Skeletal muscle satellite cell (primary cell): ENCODE results near the gene SLC25A45.
A peak's percentile ranks its signal among the peaks of the same experiment; 100 is the strongest.

Experiments used
- H3K27me3 ChIP-seq: 2 replicates; pipeline ENCODE4 v1.7.0; 2013; ENCODE audit warnings: low read length; ENCODE audit not compliant: control insufficient read depth, insufficient read depth
- H3K36me3 ChIP-seq: 2 replicates; pipeline ENCODE4 v1.7.0; 2013; ENCODE audit warnings: mild to moderate bottlenecking, control low read depth, low read length; ENCODE audit not compliant: insufficient read depth
- H3K4me1 ChIP-seq: 2 replicates; pipeline ENCODE4 v1.7.0; 2013; ENCODE audit warnings: low read length; ENCODE audit not compliant: control insufficient read depth, insufficient read depth
- H3K4me2 ChIP-seq: 2 replicates; pipeline ENCODE4 v1.7.0; 2013; ENCODE audit warnings: mild to moderate bottlenecking, low read length
- H3K4me3 ChIP-seq: 2 replicates; pipeline ENCODE4 v1.7.0; 2013; ENCODE audit warnings: low read length
- H3K9ac ChIP-seq: 2 replicates; pipeline ENCODE4 v1.7.0; 2013; ENCODE audit warnings: mild to moderate bottlenecking, low read depth, low read length, moderate library complexity
- H3K9me3 ChIP-seq: replicated peaks from 2 replicates; pipeline ENCODE4 v1.7.0; 2013; ENCODE audit warnings: mild to moderate bottlenecking, control low read depth, low read length

SLC25A45 gene

GRCh38 chr11:65362966-65363365 is 19.5 kb downstream of the SLC25A45 start:
- no peak overlapping the region for H3K4me3 ChIP-seq
- H3K9me3 ChIP-seq: no peaks in the 10 kb centered on the region
- H3K4me1 ChIP-seq: peaks cover 3% of the 10 kb centered on the region
- H3K36me3 ChIP-seq: no peaks in the 10 kb centered on the region
- H3K27me3 ChIP-seq: peaks cover 5% of the 10 kb centered on the region
- H3K9ac ChIP-seq: no peak overlapping the region
- H3K4me2 ChIP-seq: no peak overlapping the region

GRCh38 chr11:65362320-65362931 is 20.0 kb downstream of the SLC25A45 start:
- peaks cover 3% of the 10 kb centered on the region for H3K4me1 ChIP-seq
- no peak overlapping the region for H3K4me2 ChIP-seq
- H3K4me3 ChIP-seq: no peak overlapping the region

GRCh38 chr11:65357856-65358356 is 24.5 kb downstream of the SLC25A45 start:
- H3K36me3 ChIP-seq: peaks cover 5% of the 10 kb centered on the region
- no peak overlapping the region for H3K9ac ChIP-seq
- H3K9me3 ChIP-seq: no peaks in the 10 kb centered on the region
- H3K4me1 ChIP-seq: peaks cover 22% of the 10 kb centered on the region
- H3K4me3 ChIP-seq: no peak overlapping the region
- no peak overlapping the region for H3K4me2 ChIP-seq
- H3K27me3 ChIP-seq: peaks cover 31% of the 10 kb centered on the region

More at GRCh38 chr11:65362320-65362931, 20.0 kb downstream of the SLC25A45 start:
- no peaks in the 10 kb centered on the region for H3K36me3 ChIP-seq
- H3K9ac ChIP-seq: no peak overlapping the region
- peaks cover 10% of the 10 kb centered on the region for H3K27me3 ChIP-seq
- H3K9me3 ChIP-seq: no peaks in the 10 kb centered on the region

- Histone ChIP-seq H3K36me3 (peaks cover 17% of the 10 kb centered on the region), H3K4me3 (peak overlapping the region; percentile 68), H3K4me2 (peak overlapping the region; percentile 99), H3K27me3 (peaks cover 31% of the 10 kb centered on the region), H3K9ac (no peak overlapping the region), H3K4me1 (peaks cover 22% of the 10 kb centered on the region), H3K9me3 (no peaks in the 10 kb centered on the region)
These were observed 26.0 kb downstream of the SLC25A45 start for GRCh38 chr11:65356394-65356972.

GRCh38 chr11:65355776-65356393 is 26.6 kb downstream of the SLC25A45 start:
- H3K4me3 ChIP-seq: peak overlapping the region; percentile 68
- H3K36me3 ChIP-seq: peaks cover 23% of the 10 kb centered on the region
- peaks cover 31% of the 10 kb centered on the region for H3K27me3 ChIP-seq
- H3K9ac ChIP-seq: peak overlapping the region; percentile 50
- peaks cover 22% of the 10 kb centered on the region for H3K4me1 ChIP-seq
- peak overlapping the region; percentile 99 for H3K4me2 ChIP-seq
- no peaks in the 10 kb centered on the region for H3K9me3 ChIP-seq

GRCh38 chr11:65355013-65355775 is 27.3 kb downstream of the SLC25A45 start:
- peak overlapping the region; percentile 46 for H3K9ac ChIP-seq
- H3K9me3 ChIP-seq: no peaks in the 10 kb centered on the region
- H3K4me3 ChIP-seq: peak overlapping the region; percentile 81
- peaks cover 31% of the 10 kb centered on the region for H3K27me3 ChIP-seq
- H3K4me2 ChIP-seq: peak overlapping the region; percentile 99
- H3K4me1 ChIP-seq: peaks cover 22% of the 10 kb centered on the region
- peaks cover 28% of the 10 kb centered on the region for H3K36me3 ChIP-seq

GRCh38 chr11:65354265-65355012 is 28.0 kb downstream of the SLC25A45 start, which contains the start of gene TIGD3:
Gene TIGD3, plus strand, starts transcription at chr11:65354751. Its CDS starts 1,058 bp downstream, at chr11:65355809.
- Histone ChIP-seq H3K4me3 (peak within 1 kb of the TSS; percentile 81), H3K9ac (peak within 1 kb of the TSS; percentile 46), H3K27me3 (peaks cover 31% of the 10 kb centered on the region), H3K4me1 (peaks cover 22% of the 10 kb centered on the region), H3K9me3 (no peaks in the 10 kb centered on the region), H3K4me2 (peak within 1 kb of the TSS; percentile 99), H3K36me3 (peaks cover 33% of the 10 kb centered on the region)

GRCh38 chr11:65353900-65354264 is 28.6 kb downstream of the SLC25A45 start:
- Histone ChIP-seq H3K9ac (peak overlapping the region; percentile 20), H3K4me2 (peak overlapping the region; percentile 99), H3K9me3 (no peaks in the 10 kb centered on the region), H3K4me3 (peak overlapping the region; percentile 81), H3K27me3 (peaks cover 31% of the 10 kb centered on the region), H3K36me3 (peaks cover 38% of the 10 kb centered on the region), H3K4me1 (peaks cover 22% of the 10 kb centered on the region)

- Histone ChIP-seq H3K9me3 (no peaks in the 10 kb centered on the region), H3K4me1 (peaks cover 22% of the 10 kb centered on the region), H3K4me2 (no peak overlapping the region), H3K9ac (no peak overlapping the region), H3K4me3 (no peak overlapping the region), H3K27me3 (peaks cover 30% of the 10 kb centered on the region), H3K36me3 (peaks cover 43% of the 10 kb centered on the region)
These were observed 29.1 kb downstream of the SLC25A45 start for GRCh38 chr11:65353376-65353775.

GRCh38 chr11:65352783-65353182 is 29.7 kb downstream of the SLC25A45 start:
- Histone ChIP-seq H3K4me1 (peaks cover 22% of the 10 kb centered on the region), H3K4me2 (no peak overlapping the region), H3K9ac (no peak overlapping the region), H3K9me3 (no peaks in the 10 kb centered on the region), H3K4me3 (no peak overlapping the region), H3K36me3 (peaks cover 43% of the 10 kb centered on the region), H3K27me3 (peaks cover 25% of the 10 kb centered on the region)
